Ishikawa (cell line): Measurements from ENCODE around the gene SH3RF1.

ENCODE experiments used
- CEBPB ChIP-seq: IDR thresholded peaks from 2 replicates; pipeline ENCODE4 v1.6.1; 2012
- CREB1 ChIP-seq: IDR thresholded peaks from 2 replicates; pipeline ENCODE4 v1.6.1; 2012; ENCODE audit warnings: low read depth
- EGR1 ChIP-seq: IDR thresholded peaks from 2 replicates; pipeline ENCODE4 v1.6.1; 2012
- EP300 ChIP-seq: IDR thresholded peaks from 2 replicates; pipeline ENCODE4 v1.6.1; 2012; ENCODE audit warnings: borderline replicate concordance
- FOXM1 ChIP-seq: IDR thresholded peaks from 2 replicates; pipeline ENCODE4 v1.6.1; 2012; ENCODE audit warnings: low read depth, borderline replicate concordance
- NFIC ChIP-seq: IDR thresholded peaks from 2 replicates; pipeline ENCODE4 v1.6.1; 2012
- RAD21 ChIP-seq: IDR thresholded peaks from 2 replicates; pipeline ENCODE4 v1.6.1; 2012; ENCODE audit warnings: low read depth
- TAF1 ChIP-seq: IDR thresholded peaks from 2 replicates; pipeline ENCODE4 v1.6.1; 2012; ENCODE audit warnings: low read depth, mild to moderate bottlenecking
- TCF12 ChIP-seq: IDR thresholded peaks from 2 replicates; pipeline ENCODE4 v1.6.1; 2012; ENCODE audit warnings: low read depth
- TEAD4 ChIP-seq: IDR thresholded peaks from 2 replicates; pipeline ENCODE4 v1.6.1; 2012
- YY1 ChIP-seq: IDR thresholded peaks from 2 replicates; pipeline ENCODE4 v1.6.1; 2012; ENCODE audit warnings: low read depth
- ZBTB7A ChIP-seq: IDR thresholded peaks from 2 replicates; pipeline ENCODE4 v1.6.1; 2012; ENCODE audit warnings: low read depth
- TF ChIP-seq, protein P1 (sequence below): IDR thresholded peaks from 2 replicates; pipeline ENCODE4 v1.6.1; 2012; ENCODE audit warnings: low read depth, mild to moderate bottlenecking
- TF ChIP-seq, protein P2 (sequence below): IDR thresholded peaks from 2 replicates; pipeline ENCODE4 v1.6.1; 2012
- TF ChIP-seq, protein P3 (sequence below): IDR thresholded peaks from 2 replicates; pipeline ENCODE4 v1.6.1; 2012

SH3RF1 gene

DNA sequence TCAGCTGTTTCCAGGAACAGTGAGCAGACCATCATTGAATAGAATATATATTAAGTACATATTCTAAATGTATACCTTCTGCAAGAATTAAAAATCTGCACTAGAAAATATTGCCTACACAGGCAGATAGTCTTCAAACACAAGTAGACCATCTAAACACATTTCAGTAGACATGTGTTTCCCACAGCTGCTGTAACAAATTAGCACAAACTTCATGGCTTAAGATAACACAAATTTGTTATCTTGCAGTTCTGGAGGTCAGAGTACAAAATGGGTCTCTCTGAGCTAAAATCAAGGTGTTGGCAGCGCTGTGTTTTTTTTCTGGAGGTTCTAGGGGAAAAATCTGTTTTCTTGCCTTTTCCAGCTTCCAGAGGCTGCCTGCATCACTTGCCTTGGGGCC, 42.7 kb downstream of the SH3RF1 start:
- no peak for TF ChIP-seq CREB1
- TF ChIP-seq FOXM1: no peak
- TF ChIP-seq EGR1: no peak
- no peak for TF ChIP-seq TAF1
- TF ChIP-seq TCF12: no peak
- TF ChIP-seq, protein P1, sequence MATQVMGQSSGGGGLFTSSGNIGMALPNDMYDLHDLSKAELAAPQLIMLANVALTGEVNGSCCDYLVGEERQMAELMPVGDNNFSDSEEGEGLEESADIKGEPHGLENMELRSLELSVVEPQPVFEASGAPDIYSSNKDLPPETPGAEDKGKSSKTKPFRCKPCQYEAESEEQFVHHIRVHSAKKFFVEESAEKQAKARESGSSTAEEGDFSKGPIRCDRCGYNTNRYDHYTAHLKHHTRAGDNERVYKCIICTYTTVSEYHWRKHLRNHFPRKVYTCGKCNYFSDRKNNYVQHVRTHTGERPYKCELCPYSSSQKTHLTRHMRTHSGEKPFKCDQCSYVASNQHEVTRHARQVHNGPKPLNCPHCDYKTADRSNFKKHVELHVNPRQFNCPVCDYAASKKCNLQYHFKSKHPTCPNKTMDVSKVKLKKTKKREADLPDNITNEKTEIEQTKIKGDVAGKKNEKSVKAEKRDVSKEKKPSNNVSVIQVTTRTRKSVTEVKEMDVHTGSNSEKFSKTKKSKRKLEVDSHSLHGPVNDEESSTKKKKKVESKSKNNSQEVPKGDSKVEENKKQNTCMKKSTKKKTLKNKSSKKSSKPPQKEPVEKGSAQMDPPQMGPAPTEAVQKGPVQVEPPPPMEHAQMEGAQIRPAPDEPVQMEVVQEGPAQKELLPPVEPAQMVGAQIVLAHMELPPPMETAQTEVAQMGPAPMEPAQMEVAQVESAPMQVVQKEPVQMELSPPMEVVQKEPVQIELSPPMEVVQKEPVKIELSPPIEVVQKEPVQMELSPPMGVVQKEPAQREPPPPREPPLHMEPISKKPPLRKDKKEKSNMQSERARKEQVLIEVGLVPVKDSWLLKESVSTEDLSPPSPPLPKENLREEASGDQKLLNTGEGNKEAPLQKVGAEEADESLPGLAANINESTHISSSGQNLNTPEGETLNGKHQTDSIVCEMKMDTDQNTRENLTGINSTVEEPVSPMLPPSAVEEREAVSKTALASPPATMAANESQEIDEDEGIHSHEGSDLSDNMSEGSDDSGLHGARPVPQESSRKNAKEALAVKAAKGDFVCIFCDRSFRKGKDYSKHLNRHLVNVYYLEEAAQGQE: no peak
- TF ChIP-seq ZBTB7A: no peak
- TF ChIP-seq RAD21: no peak
- TF ChIP-seq TEAD4: no peak

DNA sequence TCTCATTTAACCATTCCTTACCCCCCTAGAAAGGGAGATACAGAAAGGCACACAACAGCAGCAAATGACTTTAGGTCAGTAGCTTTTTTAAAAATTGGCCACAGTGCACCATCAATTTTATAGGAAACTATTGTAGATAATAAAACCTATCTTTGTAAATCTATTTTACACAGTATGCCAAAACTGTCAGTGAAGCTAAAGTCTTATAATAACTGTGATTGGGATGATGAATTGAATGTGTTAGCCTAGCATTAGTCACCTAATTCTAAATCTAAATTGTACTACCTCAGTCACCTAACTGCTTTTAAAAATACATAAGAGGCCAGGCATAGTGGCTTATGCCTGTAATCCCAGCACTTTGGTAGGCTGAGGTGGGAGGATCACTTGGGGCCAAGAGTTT, 44.2 kb downstream of the SH3RF1 start:
- TF ChIP-seq EGR1 (no peak), TAF1 (no peak), EP300 (no peak), NFIC (no peak), ZBTB7A (no peak), YY1 (no peak), CEBPB (no peak), TCF12 (no peak), RAD21 (no peak), FOXM1 (no peak)
- TF ChIP-seq, protein P2, sequence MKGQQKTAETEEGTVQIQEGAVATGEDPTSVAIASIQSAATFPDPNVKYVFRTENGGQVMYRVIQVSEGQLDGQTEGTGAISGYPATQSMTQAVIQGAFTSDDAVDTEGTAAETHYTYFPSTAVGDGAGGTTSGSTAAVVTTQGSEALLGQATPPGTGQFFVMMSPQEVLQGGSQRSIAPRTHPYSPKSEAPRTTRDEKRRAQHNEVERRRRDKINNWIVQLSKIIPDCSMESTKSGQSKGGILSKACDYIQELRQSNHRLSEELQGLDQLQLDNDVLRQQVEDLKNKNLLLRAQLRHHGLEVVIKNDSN: no peak
- TF ChIP-seq, protein P3, sequence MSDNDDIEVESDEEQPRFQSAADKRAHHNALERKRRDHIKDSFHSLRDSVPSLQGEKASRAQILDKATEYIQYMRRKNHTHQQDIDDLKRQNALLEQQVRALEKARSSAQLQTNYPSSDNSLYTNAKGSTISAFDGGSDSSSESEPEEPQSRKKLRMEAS: no peak
- TF ChIP-seq, protein P1: no peak

DNA sequence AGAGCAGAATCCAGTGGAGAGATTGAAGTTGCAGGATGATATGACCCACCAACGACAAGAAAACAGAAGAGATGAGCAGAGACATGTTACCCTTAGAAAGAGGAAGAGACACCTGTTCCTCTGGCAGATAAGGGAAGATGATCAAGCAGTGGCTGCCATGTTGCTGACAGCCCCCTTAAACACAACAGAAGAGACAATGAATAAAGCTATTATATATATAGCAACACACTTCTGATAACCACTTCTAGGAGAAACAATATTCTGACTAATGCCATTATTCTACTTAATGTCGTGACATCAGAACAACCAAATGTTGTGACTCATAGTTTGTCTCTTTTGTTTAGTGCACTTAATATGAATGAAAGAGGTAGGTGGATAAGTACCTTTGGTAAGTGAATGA, 44.9 kb downstream of the SH3RF1 start:
- TF ChIP-seq FOXM1 (no peak), EP300 (no peak), EGR1 (no peak)

DNA sequence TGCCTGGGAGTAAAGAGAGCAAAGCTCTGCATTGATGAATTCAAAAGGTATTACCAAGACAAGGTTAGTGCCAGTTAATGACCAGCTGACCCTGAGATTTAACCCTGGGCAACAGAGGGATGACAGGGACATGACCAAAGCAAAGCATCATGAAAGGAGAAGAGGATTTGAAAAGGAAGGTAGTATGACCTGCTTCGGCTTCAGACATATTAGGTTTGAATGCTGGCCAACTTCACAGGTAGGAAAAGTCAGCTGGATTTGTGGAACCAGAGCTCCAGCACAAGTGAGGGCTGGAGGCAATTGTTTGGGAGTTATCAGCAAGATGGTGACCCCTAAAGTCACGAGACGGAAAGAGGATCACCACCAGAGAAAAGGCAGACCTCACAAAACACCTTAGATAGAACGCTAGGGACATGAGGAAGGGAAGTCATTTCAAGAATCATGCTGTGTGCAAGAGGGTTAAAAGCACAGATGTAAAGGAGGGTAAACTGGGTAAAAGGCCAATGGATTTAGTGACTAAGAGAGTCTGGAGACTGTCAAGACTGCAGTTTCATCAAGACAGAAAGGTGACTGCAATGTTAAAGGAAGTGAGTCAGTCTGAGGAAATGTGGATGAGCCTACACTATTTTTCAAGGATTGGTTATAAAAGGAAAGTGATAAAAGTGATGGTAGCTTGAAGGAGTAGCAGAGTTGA, 45.6 kb downstream of the SH3RF1 start:
- TF ChIP-seq NFIC (no peak), TCF12 (no peak), CREB1 (no peak), FOXM1 (no peak), YY1 (no peak), RAD21 (no peak), TAF1 (no peak), EP300 (no peak), CEBPB (no peak), EGR1 (no peak), ZBTB7A (no peak), TEAD4 (no peak)
- TF ChIP-seq, protein P3: no peak
- TF ChIP-seq, protein P1: no peak
- TF ChIP-seq, protein P2: no peak

DNA sequence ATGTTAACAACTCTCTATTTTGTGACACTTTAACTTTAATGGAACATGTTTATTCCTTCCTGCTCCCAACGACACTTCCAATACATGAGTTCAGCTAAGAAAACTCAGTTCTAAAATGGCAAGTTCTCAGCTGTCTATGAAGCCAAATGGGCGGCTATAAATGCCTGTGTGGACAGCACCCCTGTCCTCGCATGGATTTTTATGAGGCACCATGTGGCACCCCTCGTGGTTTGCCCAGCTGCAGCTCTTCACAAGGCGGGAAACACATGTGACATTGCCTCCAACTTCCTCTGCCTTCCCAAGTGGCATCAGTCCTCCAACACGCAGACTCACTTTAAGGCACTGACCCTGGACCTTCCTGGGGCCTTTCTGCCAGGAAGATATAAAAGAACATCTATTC, 48.0 kb downstream of the SH3RF1 start:
- TF ChIP-seq, protein P3: 0 out of 2 replicates have a peak, but pooled peaks have one; percentile 15
- no peak for TF ChIP-seq EGR1
